Neural cell (in vitro differentiated cells): ENCODE measurements around the gene CAVIN1. TPM values are rescaled to one million over a fixed set of nuclear protein-coding genes. Genes with fewer than 3 reads are reported as not detected.
"Not testable (repeated sequence)": the region's sequence is repeated elsewhere in the genome, so short reads cannot be mapped to it uniquely, and the experiment has no call there.

ENCODE experiments used
- H2AFZ ChIP-seq: fragments of 200-600, 300-800 bp; sonication (generic), shearing (Covaris generic); 2 replicates; pipeline ENCODE4 v1.6.0; 2014; ENCODE audit warnings: low read depth, mild to moderate bottlenecking, antibody characterized with exemption, low read length, moderate library complexity
- H3F3A ChIP-seq: fragments of 200-600 bp; shearing (Covaris generic); 2 replicates; pipeline ENCODE4 v1.6.1; 2016; ENCODE audit warnings: mild to moderate bottlenecking, moderate library complexity, mixed read lengths, antibody characterized with exemption, low read length; ENCODE audit not compliant: insufficient read depth, poor library complexity, severe bottlenecking
- H3K27ac ChIP-seq: fragments of 200-600, 300-800 bp; sonication (generic), shearing (Covaris generic); 2 replicates; pipeline ENCODE4 v1.5.1; 2014; ENCODE audit warnings: mild to moderate bottlenecking, low read length, moderate library complexity
- H3K27me3 ChIP-seq: fragments of 300-800, 200-600 bp; sonication (generic), shearing (Covaris generic); 2 replicates; pipeline ENCODE4 v1.6.0; 2014; ENCODE audit warnings: mild to moderate bottlenecking, low read depth, low read length, moderate library complexity; ENCODE audit not compliant: insufficient read depth
- H3K36me3 ChIP-seq: fragments of 300-800, 200-600 bp; sonication (generic), shearing (Covaris generic); 2 replicates; pipeline ENCODE4 v1.5.1; 2014; ENCODE audit warnings: mild to moderate bottlenecking, antibody characterized with exemption, low read length, moderate library complexity; ENCODE audit not compliant: insufficient read depth
- H3K4me2 ChIP-seq: fragments of 300-800, 200-600 bp; sonication (generic), shearing (Covaris generic); 2 replicates; pipeline ENCODE4 v1.6.0; 2014; ENCODE audit warnings: mild to moderate bottlenecking, low read length
- H3K4me3 ChIP-seq: fragments of 300-800, 200-600 bp; sonication (generic), shearing (Covaris generic); 2 replicates; pipeline ENCODE4 v1.5.1; 2014; ENCODE audit warnings: mild to moderate bottlenecking, low read length, moderate library complexity
- H3K79me2 ChIP-seq: fragments of 200-600 bp; shearing (Covaris generic); replicated peaks from 2 replicates; pipeline ENCODE4 v1.6.0; 2014; ENCODE audit warnings: mild to moderate bottlenecking, low read length, moderate library complexity; ENCODE audit not compliant: insufficient read depth
- H3K9ac ChIP-seq: fragments of 300-800, 200-600 bp; sonication (generic), shearing (Covaris generic); 2 replicates; pipeline ENCODE4 v1.6.1; 2016; ENCODE audit warnings: mild to moderate bottlenecking, low read length, mixed read lengths
- H3K9me2 ChIP-seq: fragments of 200-600 bp; shearing (Covaris generic); 2 replicates; pipeline ENCODE4 v1.6.1; 2016; ENCODE audit warnings: mild to moderate bottlenecking, low read length, mixed read lengths; ENCODE audit not compliant: insufficient read depth
- H3K9me3 ChIP-seq: fragments of 200-600, 300-800 bp; sonication (generic), shearing (Covaris generic); 2 replicates; pipeline ENCODE4 v1.6.1; 2016; ENCODE audit warnings: mild to moderate bottlenecking, mixed run types, low read length, moderate library complexity, mixed read lengths
- H4K20me1 ChIP-seq: fragments of 200-600 bp; shearing (Covaris generic); 2 replicates; pipeline ENCODE4 v1.6.1; 2016; ENCODE audit warnings: mild to moderate bottlenecking, mixed run types; ENCODE audit not compliant: insufficient read depth
- CTCF ChIP-seq: fragments of 450-650 bp; IDR thresholded peaks from 2 replicates; pipeline ENCODE4 v1.5.1; 2014; ENCODE audit warnings: antibody characterized with exemption, mild to moderate bottlenecking, moderate library complexity; ENCODE audit not compliant: poor library complexity, severe bottlenecking
- EP300 ChIP-seq: fragments of 450-650 bp; conservative IDR thresholded peaks from 2 replicates; pipeline ENCODE4 v1.6.1; 2014; ENCODE audit warnings: antibody characterized with exemption, mild to moderate bottlenecking, moderate library complexity; ENCODE audit not compliant: poor library complexity, severe bottlenecking
- EZH2 ChIP-seq: fragments of 200-600, 300-800 bp; shearing (Covaris generic), sonication (generic); IDR thresholded peaks from 2 replicates; pipeline ENCODE4 v1.6.1; 2014; ENCODE audit warnings: antibody characterized with exemption, low read length, borderline replicate concordance, mild to moderate bottlenecking; ENCODE audit not compliant: insufficient read depth, poor library complexity, severe bottlenecking
- MXI1 ChIP-seq: fragments of 450-650 bp; conservative IDR thresholded peaks from 2 replicates; pipeline ENCODE4 v1.6.1; 2014; ENCODE audit warnings: antibody characterized with exemption, mild to moderate bottlenecking; ENCODE audit not compliant: poor library complexity, severe bottlenecking
- POLR2AphosphoS5 ChIP-seq: IDR thresholded peaks from 2 replicates; pipeline ENCODE4 v1.6.1; 2012
- RAD21 ChIP-seq: fragments of 450-650 bp; conservative IDR thresholded peaks from 2 replicates; pipeline ENCODE4 v1.6.1; 2014; ENCODE audit warnings: antibody characterized with exemption, mild to moderate bottlenecking, moderate library complexity
- REST ChIP-seq: IDR thresholded peaks from 2 replicates; pipeline ENCODE4 v1.6.1; 2012; ENCODE audit warnings: borderline replicate concordance
- SMC3 ChIP-seq: fragments of 450-650 bp; conservative IDR thresholded peaks from 2 replicates; pipeline ENCODE4 v1.6.1; 2014; ENCODE audit warnings: antibody characterized with exemption, mild to moderate bottlenecking, moderate library complexity; ENCODE audit not compliant: poor library complexity
- TAF1 ChIP-seq: IDR thresholded peaks from 2 replicates; pipeline ENCODE4 v1.6.1; 2012; ENCODE audit warnings: low read depth
- polyA plus RNA-seq: library from polyadenylated mRNA; depleted of rRNA; stranded (reverse); fragments of >200 nt; gene quantifications from 2 replicates; pipeline ENCODE4 v1.2.3, GENCODE V29; 2014

CAVIN1 gene
- polyA plus RNA-seq, 1 donor from 2014 or later = 0.07 TPM

DNA sequence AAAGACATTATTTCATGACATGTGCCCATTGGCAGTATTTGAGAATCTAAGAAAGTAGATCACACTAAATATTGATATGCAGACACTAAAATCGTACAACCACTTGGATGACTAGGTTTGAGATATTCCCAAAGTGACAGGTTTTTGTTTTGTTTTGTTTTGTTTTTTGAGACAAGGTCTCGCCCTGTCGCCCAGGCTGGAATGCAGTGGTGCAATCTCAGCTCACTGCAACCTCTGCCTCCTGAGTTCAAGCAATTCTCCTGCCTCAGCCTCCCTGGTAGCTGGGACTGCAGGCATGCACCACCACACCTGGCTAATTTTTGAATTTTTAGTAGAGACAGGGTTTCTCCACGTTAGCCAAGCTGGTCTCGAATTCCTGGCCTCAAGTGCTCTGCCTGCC lies 54.7 kb downstream of the CAVIN1 start:
- H3K27me3 ChIP-seq, H3K36me3 ChIP-seq, H3K9me2 ChIP-seq, H3F3A ChIP-seq, H3K27ac ChIP-seq, H3K9ac ChIP-seq, H4K20me1 ChIP-seq, H3K4me3 ChIP-seq, H3K9me3 ChIP-seq, H3K4me2 ChIP-seq, H2AFZ ChIP-seq, H3K79me2 ChIP-seq: not testable (repeated sequence)

DNA sequence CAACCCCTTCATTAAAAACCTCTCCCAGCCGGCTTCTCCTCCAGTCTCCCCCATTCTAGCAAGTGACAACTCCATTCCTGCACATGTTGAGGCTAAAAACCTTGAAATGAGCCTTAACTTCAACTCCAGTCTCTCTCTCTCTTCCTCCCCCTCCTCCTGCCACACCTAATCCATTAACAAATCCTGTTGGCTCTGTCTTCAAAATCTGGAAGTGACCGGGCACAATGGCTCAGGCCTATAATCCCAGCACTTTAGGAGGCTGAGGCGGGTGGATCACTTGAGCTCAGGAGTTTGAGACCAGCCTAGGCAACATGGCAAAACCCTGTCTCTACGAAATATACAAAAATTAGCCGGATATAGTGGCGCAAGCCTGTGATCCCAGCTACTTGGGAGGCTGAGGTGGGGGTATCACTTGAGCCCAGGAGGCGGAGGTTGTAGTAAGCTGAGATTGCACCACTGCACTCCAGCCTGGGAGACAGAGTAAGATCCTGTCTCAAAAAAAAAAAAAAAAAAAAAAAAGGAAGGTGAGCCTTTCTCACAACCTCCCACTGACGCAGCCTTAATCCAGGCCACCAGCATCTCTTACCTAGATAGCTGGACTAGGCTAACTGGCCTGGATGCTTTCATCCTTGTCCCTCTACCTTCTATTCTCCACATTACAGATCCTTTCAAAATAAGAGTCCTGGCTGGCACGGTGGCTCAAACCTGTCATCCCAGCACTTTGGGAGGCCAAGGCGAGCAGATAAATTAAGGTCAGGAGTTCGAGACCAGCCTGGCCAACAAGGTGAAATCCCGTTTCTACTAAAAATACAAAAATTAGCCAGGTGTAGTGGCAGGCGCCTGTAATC lies 56.7 kb downstream of the CAVIN1 start:
- not testable (repeated sequence) for H3K4me2 ChIP-seq, H2AFZ ChIP-seq, H3K4me3 ChIP-seq, H3K27me3 ChIP-seq, H4K20me1 ChIP-seq, H3K36me3 ChIP-seq, H3F3A ChIP-seq, H3K79me2 ChIP-seq, H3K27ac ChIP-seq, H3K9me3 ChIP-seq, H3K9me2 ChIP-seq, H3K9ac ChIP-seq

GRCh38 chr17:42365136-42365535 lies 57.9 kb downstream of the CAVIN1 start:
- H2AFZ ChIP-seq = no peak overlapping the region
- H4K20me1 ChIP-seq = no peaks in the 10 kb centered on the region
- no peaks in the 10 kb centered on the region for H3K36me3 ChIP-seq
- TF ChIP-seq MXI1 (no peak), SMC3 (no peak), EP300 (no peak), EZH2 (no peak), POLR2AphosphoS5 (no peak), REST (no peak), RAD21 (no peak), CTCF (no peak), TAF1 (no peak)
- no peak overlapping the region for H3K27ac ChIP-seq
- no peak overlapping the region for H3K4me3 ChIP-seq
- H3K27me3 ChIP-seq = no peaks in the 10 kb centered on the region
- H3K4me2 ChIP-seq = no peak overlapping the region
- no peaks in the 10 kb centered on the region for H3F3A ChIP-seq
- H3K9me2 ChIP-seq = no peaks in the 10 kb centered on the region
- H3K79me2 ChIP-seq = peaks cover 3% of the 10 kb centered on the region
- no peak overlapping the region for H3K9ac ChIP-seq
- H3K9me3 ChIP-seq = no peaks in the 10 kb centered on the region
